ENCODE data around the gene CXCL17.

Gene CXCL17

GRCh38 chr19:42397263-42398166 lies 45.2 kb downstream of the CXCL17 start:
- DNase-seq = no peak

GRCh38 chr19:42396381-42397262 lies 46.1 kb downstream of the CXCL17 start:
- DNase-seq = peak; percentile 98

- no peak for DNase-seq
Measured at GRCh38 chr19:42394751-42395150, 48.0 kb downstream of the CXCL17 start.

- DNase-seq = no peak
Measured at GRCh38 chr19:42392165-42392564, 50.6 kb downstream of the CXCL17 start.

- DNase-seq = no peak
Measured at GRCh38 chr19:42389899-42390298, 52.8 kb downstream of the CXCL17 start, which contains the start of gene CNFN. Gene CNFN, minus strand, starts transcription at chr19:42390297. Its CDS starts 1,260 bp downstream, at chr19:42389037.

GRCh38 chr19:42388851-42389489 lies 53.8 kb downstream of the CXCL17 start:
- DNase-seq = no peak

GRCh38 chr19:42386974-42387707 lies 55.6 kb downstream of the CXCL17 start:
- DNase-seq = peak; percentile 79

GRCh38 chr19:42380155-42380554 lies 62.6 kb downstream of the CXCL17 start:
- no peak for DNase-seq

Measured in NCI-H1105 treated with DMSO at 0.1 percent for 48 hours (cell line).